Choroid plexus epithelial cell (primary cell): ENCODE data around the gene IGF2.

Experiments
- DNase-seq: peaks from one replicate; pipeline ENCODE4 v3.0.0-alpha.2; 2010; ENCODE audit warnings: low read depth
- H3K4me3 ChIP-seq: 2 replicates; pipeline ENCODE4 v1.5.1; 2011; ENCODE audit warnings: low read depth, mild to moderate bottlenecking, control low read depth, low read length, moderate library complexity
- CTCF ChIP-seq: conservative IDR thresholded peaks from 2 replicates; pipeline ENCODE4 v1.5.1; 2011; ENCODE audit warnings: low read depth, mild to moderate bottlenecking, control low read depth, inconsistent platforms, low read length, moderate library complexity

IGF2 gene

GRCh38 chr11:2136209-2136951 is 2.8 kb downstream of the IGF2 start:
- TF ChIP-seq CTCF = no peak
- peak overlapping the region; percentile 55 for H3K4me3 ChIP-seq
- no peak for DNase-seq

DNA sequence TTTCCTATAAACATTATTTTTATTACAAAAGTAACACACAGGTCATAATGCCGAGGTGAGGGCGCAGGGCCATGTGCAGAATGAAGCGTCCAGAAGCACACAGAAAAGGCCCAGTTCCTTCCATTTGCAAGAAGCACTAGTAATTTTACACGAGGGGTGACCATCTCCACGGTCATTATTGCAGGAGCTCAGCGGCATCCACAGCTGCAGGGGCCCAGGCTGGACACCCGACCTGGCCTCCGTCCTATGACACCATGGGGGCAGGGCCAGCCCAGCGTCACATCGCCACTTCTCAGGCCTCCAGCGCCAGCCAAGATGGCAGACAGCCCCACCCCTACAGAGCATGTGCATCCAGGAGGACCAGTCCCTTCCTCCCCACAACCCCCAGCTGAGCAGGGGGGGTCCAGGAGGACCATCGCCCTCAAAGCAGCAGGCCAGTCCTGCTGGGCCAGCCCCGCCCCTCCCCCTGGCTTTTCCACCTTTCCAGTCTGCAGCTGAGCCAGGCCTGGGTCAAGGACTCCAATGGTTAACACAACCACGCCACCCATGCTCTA is 3.5 kb downstream of the IGF2 start:
- no peak for DNase-seq
- TF ChIP-seq CTCF = no peak
- peak overlapping the region; percentile 55 for H3K4me3 ChIP-seq

DNA sequence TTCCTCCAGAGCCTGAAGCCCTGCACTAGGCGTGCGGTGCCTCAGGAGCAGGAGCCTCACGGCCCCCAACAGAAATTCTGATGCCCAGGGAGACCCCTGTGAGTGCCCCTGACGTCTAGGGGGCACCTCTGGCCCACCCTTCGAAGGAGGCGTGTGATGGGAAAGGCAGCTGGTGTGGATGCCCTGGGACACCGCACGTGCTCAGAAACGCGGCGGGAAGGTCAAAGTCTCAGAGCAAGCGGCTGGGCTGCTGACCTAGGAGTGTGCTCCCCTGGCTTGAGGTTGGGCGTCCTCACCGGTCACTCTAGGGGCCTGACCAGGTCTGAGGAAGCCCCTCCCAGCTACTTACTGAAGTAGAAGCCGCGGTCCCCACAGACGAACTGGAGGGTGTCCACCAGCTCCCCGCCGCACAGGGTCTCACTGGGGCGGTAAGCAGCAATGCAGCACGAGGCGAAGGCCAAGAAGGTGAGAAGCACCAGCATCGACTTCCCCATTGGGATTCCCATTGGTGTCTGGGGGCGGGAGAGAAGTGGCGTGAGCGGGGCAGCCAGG is 4.1 kb downstream of the IGF2 start:
- DNase-seq = no peak
- peak overlapping the region; percentile 24 for H3K4me3 ChIP-seq
- no peak for TF ChIP-seq CTCF

DNA sequence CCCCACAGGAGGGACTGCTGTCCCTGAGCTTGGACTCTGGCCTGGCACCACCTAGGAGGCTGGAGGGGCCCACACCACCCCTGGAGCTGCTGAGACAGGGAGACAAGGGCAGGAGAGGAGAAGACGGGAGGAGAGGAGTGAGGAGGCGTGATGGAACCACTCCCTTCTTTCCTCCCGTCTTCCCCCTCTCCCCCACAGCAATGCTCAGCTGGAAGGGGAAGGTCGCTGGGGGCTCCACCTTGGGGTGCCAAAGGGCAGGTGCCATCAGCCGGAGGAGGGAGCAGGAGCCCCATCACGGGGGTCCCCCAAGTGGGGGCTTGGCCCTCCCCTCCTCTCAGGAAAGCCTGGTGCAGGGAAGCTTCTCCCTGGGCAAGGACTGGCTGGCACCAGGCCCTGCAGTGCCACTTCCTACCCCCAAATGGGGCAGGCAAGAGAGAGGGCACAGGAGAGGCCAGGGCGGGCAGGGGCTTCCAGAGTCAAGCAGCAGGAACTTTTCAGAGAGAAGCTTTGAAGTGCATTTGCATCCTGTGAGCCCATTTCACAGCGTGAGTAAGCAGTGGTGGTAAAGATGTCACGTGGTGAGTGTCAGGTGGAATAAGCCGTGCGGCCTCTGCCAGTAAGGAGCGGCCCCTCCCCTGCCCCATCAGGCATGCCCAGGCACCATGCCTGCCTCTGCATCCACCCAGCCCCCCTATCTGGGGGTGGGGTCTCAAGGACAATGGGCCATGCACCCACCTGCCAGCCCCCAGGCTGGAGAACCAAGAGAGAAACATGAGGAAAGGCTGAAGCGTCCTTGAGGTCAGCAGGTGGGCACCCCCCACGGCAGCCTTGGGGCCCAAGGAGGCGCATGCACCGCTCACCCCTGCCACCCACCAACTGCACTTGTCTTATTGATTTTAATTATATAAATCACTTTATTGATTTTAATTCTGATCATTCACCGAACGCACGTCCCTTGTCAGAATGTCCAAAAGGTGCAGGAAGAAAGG is 4.9 kb downstream of the IGF2 start:
- no peak for DNase-seq
- no peak overlapping the region for H3K4me3 ChIP-seq
- no peak for TF ChIP-seq CTCF

GRCh38 chr11:2133241-2134021 is 5.8 kb downstream of the IGF2 start:
- no peak overlapping the region for H3K4me3 ChIP-seq
- no peak for DNase-seq
- no peak for TF ChIP-seq CTCF

GRCh38 chr11:2132874-2133240 is 6.3 kb downstream of the IGF2 start:
- no peak for TF ChIP-seq CTCF
- no peak for DNase-seq
- H3K4me3 ChIP-seq = no peak overlapping the region
